ENCODE measurements around the gene ST8SIA2. TPM values are rescaled to one million over a fixed set of nuclear protein-coding genes. Genes with fewer than 3 reads are reported as not detected.
A peak's percentile ranks its signal among the peaks of the same experiment; 100 is the strongest.

The ST8SIA2 gene, protein sequence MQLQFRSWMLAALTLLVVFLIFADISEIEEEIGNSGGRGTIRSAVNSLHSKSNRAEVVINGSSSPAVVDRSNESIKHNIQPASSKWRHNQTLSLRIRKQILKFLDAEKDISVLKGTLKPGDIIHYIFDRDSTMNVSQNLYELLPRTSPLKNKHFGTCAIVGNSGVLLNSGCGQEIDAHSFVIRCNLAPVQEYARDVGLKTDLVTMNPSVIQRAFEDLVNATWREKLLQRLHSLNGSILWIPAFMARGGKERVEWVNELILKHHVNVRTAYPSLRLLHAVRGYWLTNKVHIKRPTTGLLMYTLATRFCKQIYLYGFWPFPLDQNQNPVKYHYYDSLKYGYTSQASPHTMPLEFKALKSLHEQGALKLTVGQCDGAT
- not detected for total RNA-seq
- total RNA-seq (2013): not detected
- 0 to 0.11 (median 0) reads per million in 29 experiments for total RNA-seq

DNA sequence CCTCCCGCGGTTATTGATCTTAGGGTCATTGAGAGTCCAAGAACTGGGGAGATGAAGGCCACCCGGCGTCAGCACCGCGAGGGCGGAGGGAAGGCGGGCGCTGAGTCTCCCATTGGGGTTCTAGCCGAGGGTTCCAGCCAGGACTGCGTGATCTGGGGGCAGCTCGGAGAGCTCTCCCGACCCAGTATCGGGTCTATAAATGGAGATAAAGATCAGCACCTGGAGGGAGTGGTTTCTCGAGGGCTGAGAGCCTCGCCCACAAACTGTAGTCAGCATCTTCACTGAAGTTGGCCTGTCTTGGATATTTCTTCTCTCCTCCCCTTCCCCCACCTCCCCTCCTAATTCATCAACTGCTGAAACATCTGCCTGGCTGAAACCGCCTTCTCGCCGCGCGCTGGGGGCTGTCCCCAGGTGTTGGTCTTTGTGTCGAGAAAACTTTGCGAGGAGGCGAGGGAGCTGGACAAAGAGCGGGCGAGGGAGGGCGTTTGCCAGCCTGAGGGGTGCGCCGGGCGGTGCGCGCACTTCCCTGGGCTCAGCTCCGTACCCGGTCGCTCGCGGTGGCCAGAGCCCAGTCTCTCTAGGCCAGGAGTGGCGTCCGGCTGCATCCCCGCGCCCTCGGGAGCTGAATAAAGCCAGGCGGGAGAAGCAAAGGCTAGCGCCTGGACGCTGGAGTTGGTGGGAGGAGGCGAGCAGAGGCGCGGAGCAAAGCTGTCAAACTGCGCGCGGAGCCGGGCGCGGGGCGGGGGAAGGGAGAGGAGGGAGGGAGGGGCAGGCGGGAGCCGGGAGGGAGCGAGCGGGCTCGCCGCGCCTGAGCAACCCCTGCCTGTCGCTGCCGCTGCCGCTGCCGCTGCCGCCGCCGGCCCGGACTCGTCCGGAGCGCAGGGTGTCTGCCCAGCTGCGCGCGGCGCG is at the start of gene ST8SIA2:
ST8SIA2 (plus strand) TSS at position 811 of the 909 bp plus-strand sequence. CDS start 184 bp downstream, outside the sequence.
- H3K27me3 Mint-ChIP-seq: peaks cover 66 to 86% of the 10 kb centered on the region in 2 donors
- no peaks in the 10 kb centered on the region for H3K9me3 Mint-ChIP-seq
- no peak within 1 kb of the TSS for H3K27ac ChIP-seq (ENCODE audit: low read length)
- peaks cover 0 to 3% of the 10 kb centered on the region in 2 experiments for H3K4me1 ChIP-seq (ENCODE audit: control insufficient read depth in 1 of 2, extremely low read depth in 1 of 2, insufficient read depth in 2 of 2, low read length in 2 of 2)
- H3K27me3 ChIP-seq (replicated peaks in 1 of 2; ENCODE audit: control insufficient read depth in 2 of 2, extremely low read depth in 1 of 2, insufficient read depth in 2 of 2, low read length in 1 of 2): peaks cover 12 to 56% of the 10 kb centered on the region in 2 experiments
- DNase-seq (no peak), ATAC-seq (replicated peaks in 1 of 4) (no peak)
- H3K9me3 ChIP-seq: no peaks in the 10 kb centered on the region
- CTCF ChIA-PET: interaction anchor here in 1 of 2 donors (0.6 kb wide), 1 partner anchor 341 kb away, joined by 3 read pairs; no protein-coding TSS in a partner anchor
- H3K4me3 ChIP-seq (ENCODE audit: control insufficient read depth in 1 of 2, extremely low read depth in 1 of 2, low read length in 1 of 2): no peak within 1 kb of the TSS
- H3K36me3 Mint-ChIP-seq: no peaks in the 10 kb centered on the region
- H3K27ac Mint-ChIP-seq: no peak within 1 kb of the TSS
- H3K4me1 Mint-ChIP-seq: peaks cover 7 to 11% (median 8%) of the 10 kb centered on the region in 3 donors
- WGBS (ENCODE audit: insufficient coverage): 2% methylated on average over 60 of the region's 78 CpGs
- POLR2A ChIA-PET: no interaction called here
- no peaks in the 10 kb centered on the region for H3K36me3 ChIP-seq (ENCODE audit: control insufficient read depth in 2 of 2, extremely low read depth in 1 of 2, insufficient read depth in 1 of 2, low read length in 1 of 2)
- H3K4me3 Mint-ChIP-seq: peak within 1 kb of the TSS in 1 of 3 donors; percentile 34

DNA sequence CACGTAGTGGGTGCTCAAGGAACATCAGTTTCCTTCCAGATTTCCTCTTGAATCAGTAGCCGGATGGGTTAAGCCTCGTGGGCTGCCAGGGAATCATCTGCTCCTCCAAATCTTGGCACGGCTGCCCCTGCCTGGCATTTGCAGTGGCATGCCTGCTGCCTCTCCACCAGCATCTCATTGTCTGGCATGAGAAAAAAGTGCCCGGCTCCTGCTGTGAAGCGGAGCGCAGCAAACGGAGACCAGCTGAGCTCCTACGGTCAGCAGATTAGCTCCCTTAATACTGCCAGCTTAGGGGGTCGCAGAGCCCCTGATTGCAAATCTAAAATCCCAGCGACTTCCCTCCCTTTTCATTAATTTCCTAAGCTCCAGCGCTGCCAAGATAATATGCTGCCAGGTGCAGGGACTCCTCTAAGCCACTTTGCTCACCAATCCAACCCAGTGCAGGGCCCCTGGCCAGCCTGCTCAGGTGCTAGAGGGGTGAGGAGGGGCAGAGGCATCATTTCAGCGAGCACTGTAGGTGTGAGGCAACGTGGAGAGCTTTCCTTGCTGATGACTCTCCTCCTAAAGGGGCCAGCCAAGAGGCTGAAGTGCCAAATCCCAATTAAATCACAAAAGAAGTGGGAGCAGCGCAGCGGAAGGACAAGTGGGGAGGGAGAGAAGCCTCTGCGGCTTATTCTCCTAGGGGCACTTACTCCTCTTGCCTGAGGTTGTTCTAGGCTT is 49.6 kb upstream of the ST8SIA2 start:
- CTCF ChIA-PET: no interaction called here
- POLR2A ChIA-PET: no interaction called here
- Histone ChIP-seq H3K36me3 (ENCODE audit: control insufficient read depth in 2 of 2, extremely low read depth in 1 of 2, insufficient read depth in 1 of 2, low read length in 1 of 2) (no peaks in the 10 kb centered on the region), H3K27ac (ENCODE audit: low read length) (no peak overlapping the region), H3K4me3 (ENCODE audit: control insufficient read depth in 1 of 2, extremely low read depth in 1 of 2, low read length in 1 of 2) (no peak overlapping the region), H3K9me3 (no peaks in the 10 kb centered on the region), H3K27me3 (replicated peaks in 1 of 2; ENCODE audit: control insufficient read depth in 2 of 2, extremely low read depth in 1 of 2, insufficient read depth in 2 of 2, low read length in 1 of 2) (peaks cover 0 to 26% of the 10 kb centered on the region in 2 experiments), H3K4me1 (ENCODE audit: control insufficient read depth in 1 of 2, extremely low read depth in 1 of 2, insufficient read depth in 2 of 2, low read length in 2 of 2) (no peaks in the 10 kb centered on the region)
- H3K27ac Mint-ChIP-seq: no peak overlapping the region
- no peak for DNase-seq
- peaks cover 28 to 53% of the 10 kb centered on the region in 2 donors for H3K27me3 Mint-ChIP-seq
- peaks cover 1 to 3% (median 1%) of the 10 kb centered on the region in 3 donors for H3K9me3 Mint-ChIP-seq
- no peaks in the 10 kb centered on the region for H3K4me1 Mint-ChIP-seq
- no peak for ATAC-seq (replicated peaks in 1 of 4)
- H3K4me3 Mint-ChIP-seq: no peak overlapping the region
- H3K36me3 Mint-ChIP-seq: no peaks in the 10 kb centered on the region
- 56% methylated on average over 14 of the region's 17 CpGs for WGBS (ENCODE audit: insufficient coverage)

DNA sequence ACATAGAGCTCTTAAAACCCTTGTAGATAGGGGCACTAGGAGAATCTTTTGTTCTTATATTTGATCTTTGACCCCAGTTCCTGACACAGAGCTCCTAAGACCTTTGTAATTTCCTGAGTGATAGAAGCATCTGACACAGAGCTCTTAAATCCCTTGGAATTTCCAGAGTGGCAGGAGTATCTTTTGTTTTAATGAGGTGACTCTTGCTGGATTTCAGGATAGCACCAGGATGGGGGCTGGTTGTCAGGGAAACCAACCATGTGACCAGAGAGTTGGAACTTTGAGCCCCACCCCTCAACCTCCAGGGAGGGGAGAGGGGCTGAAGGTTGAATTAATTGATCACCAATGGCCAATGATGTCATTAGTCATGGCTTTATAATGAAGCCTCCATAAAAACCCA is 47.6 kb upstream of the ST8SIA2 start:
- peaks cover 3 to 6% (median 4%) of the 10 kb centered on the region in 3 donors for H3K9me3 Mint-ChIP-seq
- Histone ChIP-seq H3K4me3 (ENCODE audit: control insufficient read depth in 1 of 2, extremely low read depth in 1 of 2, low read length in 1 of 2) (no peak overlapping the region), H3K4me1 (ENCODE audit: control insufficient read depth in 1 of 2, extremely low read depth in 1 of 2, insufficient read depth in 2 of 2, low read length in 2 of 2) (no peaks in the 10 kb centered on the region), H3K9me3 (no peaks in the 10 kb centered on the region), H3K27ac (ENCODE audit: low read length) (no peak overlapping the region), H3K27me3 (replicated peaks in 1 of 2; ENCODE audit: control insufficient read depth in 2 of 2, extremely low read depth in 1 of 2, insufficient read depth in 2 of 2, low read length in 1 of 2) (peaks cover 0 to 26% of the 10 kb centered on the region in 2 experiments), H3K36me3 (ENCODE audit: control insufficient read depth in 2 of 2, extremely low read depth in 1 of 2, insufficient read depth in 1 of 2, low read length in 1 of 2) (no peaks in the 10 kb centered on the region)
- CTCF ChIA-PET: no interaction called here
- POLR2A ChIA-PET: no interaction called here
- H3K4me1 Mint-ChIP-seq: no peaks in the 10 kb centered on the region
- no peak overlapping the region for H3K4me3 Mint-ChIP-seq
- DNase-seq (no peak), ATAC-seq (replicated peaks in 1 of 4) (no peak)
- peaks cover 30 to 53% of the 10 kb centered on the region in 2 donors for H3K27me3 Mint-ChIP-seq
- H3K36me3 Mint-ChIP-seq: no peaks in the 10 kb centered on the region
- no peak overlapping the region for H3K27ac Mint-ChIP-seq

DNA sequence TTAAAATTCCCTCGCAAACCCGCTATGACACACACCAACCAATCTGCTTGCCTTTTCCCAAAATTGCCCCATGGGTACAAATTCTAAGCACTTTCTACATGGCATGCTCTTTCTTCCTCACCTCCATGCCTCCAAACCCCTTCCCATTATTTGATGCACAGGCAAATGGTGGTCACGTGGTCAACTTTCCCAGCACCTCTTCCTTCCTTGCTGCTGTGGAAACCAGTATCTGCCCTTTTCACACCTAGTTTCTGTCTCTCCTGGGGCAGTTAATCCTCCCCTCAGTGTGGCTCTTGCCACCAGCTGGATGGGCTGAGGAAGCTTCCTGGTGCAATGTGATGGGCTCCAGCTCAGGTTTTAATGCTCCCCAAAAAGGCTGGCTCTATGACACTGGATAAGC is 38.4 kb upstream of the ST8SIA2 start:
- no peaks in the 10 kb centered on the region for H3K4me1 ChIP-seq (ENCODE audit: control insufficient read depth in 1 of 2, extremely low read depth in 1 of 2, insufficient read depth in 2 of 2, low read length in 2 of 2)

DNA sequence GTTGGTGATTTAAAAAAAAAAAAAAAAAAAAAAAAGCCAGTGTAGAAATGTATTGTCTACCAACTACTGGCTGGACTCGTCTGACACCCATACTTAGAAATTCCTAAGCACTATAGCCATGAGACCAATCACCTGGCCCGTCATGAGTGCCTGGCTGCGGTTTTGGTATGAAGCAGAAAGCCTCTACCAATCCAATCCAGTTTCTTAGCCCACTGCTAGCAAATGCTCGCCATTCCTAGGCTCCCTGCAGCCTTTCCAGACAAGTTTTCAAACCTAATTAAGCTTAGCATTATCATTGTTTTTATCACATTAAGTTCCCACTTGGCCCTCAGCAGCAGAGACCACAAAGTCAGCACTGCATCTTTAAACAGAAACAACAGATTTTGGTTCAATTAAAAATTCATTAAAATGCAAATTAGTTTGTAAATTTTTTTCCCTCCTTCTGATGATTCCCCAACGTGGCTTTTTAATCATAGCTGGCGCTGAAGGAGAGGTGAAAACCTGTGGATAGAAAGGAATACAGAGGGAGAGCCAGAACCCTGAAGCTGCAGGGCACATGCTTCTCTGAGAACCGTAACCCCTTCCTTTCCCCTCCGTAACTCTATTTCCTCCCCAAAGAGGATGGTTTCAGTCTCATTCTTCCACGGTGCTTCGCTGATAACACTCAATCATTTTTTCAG is 32.2 kb upstream of the ST8SIA2 start:
- H3K36me3 Mint-ChIP-seq: no peaks in the 10 kb centered on the region
- no peaks in the 10 kb centered on the region for H3K9me3 Mint-ChIP-seq
- no peak for DNase-seq
- no peaks in the 10 kb centered on the region for H3K4me1 Mint-ChIP-seq
- no peaks in the 10 kb centered on the region for H3K9me3 ChIP-seq
- no peak overlapping the region for H3K4me3 ChIP-seq (ENCODE audit: control insufficient read depth in 1 of 2, extremely low read depth in 1 of 2, low read length in 1 of 2)
- H3K27ac Mint-ChIP-seq: no peak overlapping the region
- H3K4me1 ChIP-seq (ENCODE audit: control insufficient read depth in 1 of 2, extremely low read depth in 1 of 2, insufficient read depth in 2 of 2, low read length in 2 of 2): no peaks in the 10 kb centered on the region
- no peak for ATAC-seq (replicated peaks in 1 of 4)
- H3K27ac ChIP-seq (ENCODE audit: low read length): no peak overlapping the region
- POLR2A ChIA-PET: no interaction called here
- H3K4me3 Mint-ChIP-seq: no peak overlapping the region
- H3K27me3 ChIP-seq (replicated peaks in 1 of 2; ENCODE audit: control insufficient read depth in 2 of 2, extremely low read depth in 1 of 2, insufficient read depth in 2 of 2, low read length in 1 of 2): peaks cover 0 to 5% of the 10 kb centered on the region in 2 experiments
- WGBS (ENCODE audit: insufficient coverage): 73% methylated on average over 2 of the region's 10 CpGs
- no peaks in the 10 kb centered on the region for H3K36me3 ChIP-seq (ENCODE audit: control insufficient read depth in 2 of 2, extremely low read depth in 1 of 2, insufficient read depth in 1 of 2, low read length in 1 of 2)
- CTCF ChIA-PET: no interaction called here
- H3K27me3 Mint-ChIP-seq: peaks cover 7 to 21% of the 10 kb centered on the region in 2 donors

More for the DNA sequence above, 38.4 kb upstream of the ST8SIA2 start:
- no peak for ATAC-seq (replicated peaks in 1 of 4)
- Histone ChIP-seq H3K27me3 (replicated peaks in 1 of 2; ENCODE audit: control insufficient read depth in 2 of 2, extremely low read depth in 1 of 2, insufficient read depth in 2 of 2, low read length in 1 of 2) (peaks cover 0 to 4% of the 10 kb centered on the region in 2 experiments), H3K27ac (ENCODE audit: low read length) (no peak overlapping the region), H3K36me3 (ENCODE audit: control insufficient read depth in 2 of 2, extremely low read depth in 1 of 2, insufficient read depth in 1 of 2, low read length in 1 of 2) (no peaks in the 10 kb centered on the region), H3K9me3 (no peaks in the 10 kb centered on the region), H3K4me3 (ENCODE audit: control insufficient read depth in 1 of 2, extremely low read depth in 1 of 2, low read length in 1 of 2) (no peak overlapping the region)
- DNase-seq: no peak
- Mint-ChIP-seq H3K9me3 (no peaks in the 10 kb centered on the region), H3K4me1 (no peaks in the 10 kb centered on the region), H3K36me3 (no peaks in the 10 kb centered on the region), H3K27ac (no peak overlapping the region), H3K27me3 (peaks cover 2 to 16% of the 10 kb centered on the region in 2 donors), H3K4me3 (no peak overlapping the region)
- WGBS (ENCODE audit: insufficient coverage): 88% methylated on average over 3 of the region's 3 CpGs
- ChIA-PET CTCF (no interaction called here), POLR2A (no interaction called here)

DNA sequence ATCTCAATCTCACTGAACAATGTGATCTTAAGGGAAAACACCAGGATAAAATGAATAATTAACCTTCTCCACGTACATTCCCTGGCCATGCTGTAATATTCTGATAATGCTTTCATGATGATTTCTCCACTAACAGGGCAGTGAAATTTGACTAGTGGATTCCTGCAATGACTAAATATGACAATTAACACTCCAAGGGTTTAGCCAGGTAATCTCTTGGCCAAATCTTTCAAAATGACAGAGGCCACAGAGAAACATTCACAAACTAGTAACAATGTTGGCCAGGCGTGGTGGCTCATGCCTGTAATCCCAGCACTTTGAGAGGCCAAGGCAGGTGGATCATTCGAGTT is 31.7 kb upstream of the ST8SIA2 start:
- CTCF ChIA-PET: no interaction called here
- POLR2A ChIA-PET: no interaction called here
- Mint-ChIP-seq H3K36me3 (no peaks in the 10 kb centered on the region), H3K27me3 (peaks cover 7 to 18% of the 10 kb centered on the region in 2 donors), H3K4me1 (no peaks in the 10 kb centered on the region), H3K9me3 (no peaks in the 10 kb centered on the region), H3K27ac (no peak overlapping the region), H3K4me3 (no peak overlapping the region)
- Histone ChIP-seq H3K4me1 (ENCODE audit: control insufficient read depth in 1 of 2, extremely low read depth in 1 of 2, insufficient read depth in 2 of 2, low read length in 2 of 2) (no peaks in the 10 kb centered on the region), H3K36me3 (ENCODE audit: control insufficient read depth in 2 of 2, extremely low read depth in 1 of 2, insufficient read depth in 1 of 2, low read length in 1 of 2) (no peaks in the 10 kb centered on the region), H3K27me3 (replicated peaks in 1 of 2; ENCODE audit: control insufficient read depth in 2 of 2, extremely low read depth in 1 of 2, insufficient read depth in 2 of 2, low read length in 1 of 2) (peaks cover 0 to 5% of the 10 kb centered on the region in 2 experiments), H3K9me3 (no peaks in the 10 kb centered on the region), H3K4me3 (ENCODE audit: control insufficient read depth in 1 of 2, extremely low read depth in 1 of 2, low read length in 1 of 2) (no peak overlapping the region), H3K27ac (ENCODE audit: low read length) (no peak overlapping the region)
- no peak for DNase-seq
- WGBS (ENCODE audit: insufficient coverage): 69% methylated on average over 2 of the region's 3 CpGs
- ATAC-seq (replicated peaks in 1 of 4): no peak

Measured in T-cell (primary cell).